SW480 (cell line): ENCODE results near the gene HRH3.

ENCODE experiments used
- DNase-seq: peaks from one replicate; pipeline ENCODE4 v3.0.0-alpha.2; 2016; ENCODE audit warnings: low spot score

HRH3 gene

DNA sequence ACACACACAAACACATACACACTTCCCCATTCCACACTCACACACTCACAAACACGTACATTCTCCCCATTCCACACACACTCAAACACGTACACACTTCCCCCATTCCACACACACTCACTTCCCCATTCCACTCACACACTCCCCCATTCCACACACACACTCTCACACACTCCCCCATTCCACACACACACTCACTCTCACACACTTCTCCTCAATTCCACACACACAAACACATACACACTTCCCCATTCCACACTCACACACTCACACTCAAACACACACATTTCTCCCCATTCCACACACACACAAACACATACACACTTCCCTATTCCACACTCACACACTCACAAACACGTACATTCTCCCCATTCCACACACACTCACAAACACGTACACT lies 9.6 kb upstream of the HRH3 start:
- DNase-seq: no peak

- DNase-seq: no peak
Measured at GRCh38 chr20:62228982-62229545, 9.0 kb upstream of the HRH3 start.

DNA sequence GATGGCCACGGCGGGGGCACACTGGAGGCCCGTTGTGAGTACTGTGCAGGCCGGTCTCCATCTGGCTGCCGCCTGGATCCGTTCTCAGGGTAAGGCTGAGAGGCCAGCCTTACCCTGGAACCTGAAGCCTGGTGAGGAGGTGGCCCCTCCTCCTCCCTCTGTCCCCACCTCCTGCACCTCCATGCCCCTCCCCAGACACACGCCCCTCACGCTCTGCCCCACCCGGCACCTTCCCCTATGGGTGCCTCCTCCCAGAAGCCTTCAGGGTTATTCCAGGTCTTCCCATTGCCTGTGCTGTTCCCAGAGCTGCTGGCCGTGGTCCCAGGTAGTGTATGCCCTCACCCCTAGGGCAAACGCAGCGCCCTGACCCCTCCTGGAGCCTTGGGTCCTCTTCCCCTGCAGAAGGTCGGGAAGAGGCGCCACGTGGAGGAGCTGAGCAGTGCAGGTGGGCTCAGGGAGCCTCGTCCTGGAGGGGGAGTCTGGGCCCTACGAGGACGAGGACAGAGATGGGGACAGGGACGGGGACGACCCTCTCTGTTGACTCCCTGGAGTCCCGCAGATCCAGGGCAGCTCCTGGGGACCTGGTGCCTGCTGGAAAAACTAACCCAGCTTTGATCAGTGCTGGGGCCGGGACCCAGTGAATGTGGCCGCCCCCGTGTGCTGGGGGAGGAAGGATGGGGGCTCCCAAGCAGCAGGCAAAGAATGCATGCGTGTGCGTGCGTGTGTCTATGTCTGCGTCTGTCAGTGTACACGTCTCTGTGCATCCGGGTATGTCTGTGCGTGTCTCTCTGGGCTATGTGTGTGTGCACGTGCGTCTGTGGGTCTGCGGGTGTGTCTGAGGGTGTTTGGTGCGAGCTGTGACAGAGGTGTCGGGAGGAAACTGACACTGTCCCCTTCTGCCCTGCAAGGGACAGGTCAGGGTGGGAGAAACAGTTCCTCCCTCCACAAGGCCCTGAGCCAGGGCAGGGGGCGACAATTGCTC lies 8.2 kb upstream of the HRH3 start:
- DNase-seq: no peak

DNA sequence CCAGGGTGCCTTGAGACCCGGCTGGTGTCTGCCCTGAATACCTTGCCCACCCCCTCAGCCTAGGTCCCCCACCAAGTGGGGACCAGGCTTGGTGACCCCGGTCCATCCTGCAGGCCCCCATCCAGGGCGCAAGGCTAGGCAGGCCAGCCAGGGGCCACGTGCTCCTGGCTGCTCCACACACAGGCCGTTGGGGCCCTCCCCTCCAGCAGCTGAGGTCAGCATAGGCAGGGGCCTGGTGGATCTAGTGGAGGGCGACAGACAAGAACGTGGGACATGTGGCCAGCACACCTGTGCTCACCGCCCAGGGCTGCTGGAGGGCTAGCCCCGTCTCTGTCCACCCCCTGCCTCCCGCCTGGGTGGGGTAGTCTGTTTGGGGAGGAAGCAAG lies 7.5 kb upstream of the HRH3 start:
- DNase-seq: no peak

DNA sequence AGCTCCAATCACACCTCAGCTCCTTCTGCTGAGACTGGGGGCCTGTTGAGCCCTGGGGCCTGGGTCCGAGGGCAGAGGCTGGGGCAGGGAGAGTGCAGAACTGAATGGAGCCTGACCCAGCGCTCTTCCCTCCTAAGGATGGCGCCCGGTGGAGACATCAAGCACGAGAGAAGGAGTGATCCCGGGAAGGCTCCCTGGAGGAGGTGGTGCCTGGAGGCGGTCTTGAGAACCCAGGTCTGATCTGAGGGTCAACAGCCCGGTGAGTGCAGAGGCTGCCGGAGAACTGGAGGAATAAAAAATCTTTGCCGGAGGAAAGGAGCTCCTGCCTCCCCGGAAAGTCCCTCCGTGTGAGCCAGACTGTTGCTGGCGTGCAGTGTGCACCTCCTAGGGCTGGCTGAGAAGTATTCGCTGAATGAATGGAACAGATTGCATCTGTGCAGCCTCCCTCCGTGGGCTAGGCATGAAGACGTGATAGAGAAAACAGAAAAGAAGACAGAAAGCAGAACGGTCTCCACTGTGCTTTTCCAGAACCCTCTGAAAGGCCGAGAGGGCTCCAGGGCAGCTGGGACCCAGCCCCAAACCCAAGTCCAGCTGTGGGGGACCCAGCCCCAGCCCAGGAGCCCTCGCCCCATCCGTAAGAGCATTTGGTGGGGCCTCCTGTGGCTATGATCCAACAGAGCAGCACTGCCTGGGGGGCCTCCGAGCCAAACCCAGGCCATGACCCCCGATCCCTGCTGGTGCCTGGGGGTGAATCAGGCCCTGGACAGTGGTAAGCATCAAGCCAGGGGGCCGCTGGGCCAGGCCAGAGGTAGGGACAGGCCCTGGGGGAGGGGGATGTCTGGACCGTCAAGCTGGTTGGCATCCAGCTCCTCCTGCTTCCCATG lies 6.9 kb upstream of the HRH3 start:
- no peak for DNase-seq

- no peak for DNase-seq
Measured at GRCh38 chr20:62225820-62226635, 6.0 kb upstream of the HRH3 start.

- no peak for DNase-seq
Measured at GRCh38 chr20:62225026-62225425, 4.9 kb upstream of the HRH3 start.

GRCh38 chr20:62224113-62224855 lies 4.2 kb upstream of the HRH3 start:
- DNase-seq: no peak

- DNase-seq: no peak
Measured at GRCh38 chr20:62223571-62223970, 3.5 kb upstream of the HRH3 start.

DNA sequence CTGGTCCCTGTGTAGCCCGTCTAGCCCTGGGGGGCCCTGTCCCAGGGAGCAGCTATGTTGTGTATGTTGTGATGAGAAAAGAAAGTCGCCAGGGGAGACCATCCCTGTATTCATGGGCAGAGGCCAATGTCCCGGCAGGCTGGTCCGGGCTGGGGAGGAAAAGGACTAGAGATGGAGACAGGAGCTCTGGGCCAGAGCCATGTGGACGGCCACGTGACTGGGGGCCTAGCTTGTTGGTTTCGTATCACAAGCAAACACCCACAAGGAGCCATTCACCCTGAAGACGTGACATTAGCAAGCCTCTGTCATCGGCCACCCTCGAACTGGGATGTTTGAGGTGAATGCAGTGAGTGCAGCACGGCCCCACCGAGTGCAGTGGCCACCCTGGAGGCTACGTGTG lies 2.9 kb upstream of the HRH3 start:
- DNase-seq: no peak

GRCh38 chr20:62222266-62222850 lies 2.3 kb upstream of the HRH3 start:
- no peak for DNase-seq

DNA sequence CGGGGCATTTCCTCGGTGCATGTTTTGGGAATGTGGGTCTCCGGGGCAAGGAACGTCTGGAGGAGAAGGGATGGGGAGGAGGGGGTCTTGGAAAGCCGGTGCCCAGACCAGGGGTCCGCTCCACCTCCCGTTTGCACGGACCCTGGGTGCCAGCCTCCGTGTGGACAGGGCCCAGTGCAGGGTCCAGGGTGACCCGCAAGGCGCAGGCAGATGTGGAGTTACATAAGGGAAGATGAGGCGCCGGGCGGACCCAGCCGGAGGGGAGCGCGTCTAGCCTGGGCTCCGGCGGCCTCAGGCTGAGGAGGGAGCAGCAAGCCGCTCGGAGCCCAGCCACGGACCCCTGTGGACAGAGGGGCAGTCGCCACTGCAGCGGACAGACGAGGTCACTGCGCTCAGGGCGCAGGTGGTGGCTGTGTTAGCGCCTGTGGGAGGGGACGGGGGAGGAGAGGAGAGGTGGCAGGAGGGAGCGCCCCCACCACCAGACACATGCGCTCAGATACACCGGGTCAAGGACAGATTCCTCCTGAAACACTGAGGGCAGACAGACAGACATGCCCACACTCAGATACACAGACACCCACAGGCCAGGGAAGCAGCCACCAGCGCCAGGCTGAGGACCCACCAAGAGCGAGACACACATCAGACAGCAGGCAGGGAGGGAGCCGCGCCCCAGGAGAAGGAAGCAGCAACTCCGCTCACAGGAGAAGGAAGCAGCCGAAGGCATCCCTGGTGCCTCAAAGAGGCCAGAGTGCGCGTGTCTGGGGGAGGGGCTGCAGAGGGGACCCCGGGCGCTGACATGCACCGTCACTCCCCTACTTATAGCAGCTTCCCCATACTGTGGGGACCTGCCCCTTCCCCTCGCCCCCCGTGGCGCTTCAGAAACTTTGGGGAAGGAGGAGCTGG lies 839 bp upstream of the HRH3 start:
- no peak for DNase-seq

DNA sequence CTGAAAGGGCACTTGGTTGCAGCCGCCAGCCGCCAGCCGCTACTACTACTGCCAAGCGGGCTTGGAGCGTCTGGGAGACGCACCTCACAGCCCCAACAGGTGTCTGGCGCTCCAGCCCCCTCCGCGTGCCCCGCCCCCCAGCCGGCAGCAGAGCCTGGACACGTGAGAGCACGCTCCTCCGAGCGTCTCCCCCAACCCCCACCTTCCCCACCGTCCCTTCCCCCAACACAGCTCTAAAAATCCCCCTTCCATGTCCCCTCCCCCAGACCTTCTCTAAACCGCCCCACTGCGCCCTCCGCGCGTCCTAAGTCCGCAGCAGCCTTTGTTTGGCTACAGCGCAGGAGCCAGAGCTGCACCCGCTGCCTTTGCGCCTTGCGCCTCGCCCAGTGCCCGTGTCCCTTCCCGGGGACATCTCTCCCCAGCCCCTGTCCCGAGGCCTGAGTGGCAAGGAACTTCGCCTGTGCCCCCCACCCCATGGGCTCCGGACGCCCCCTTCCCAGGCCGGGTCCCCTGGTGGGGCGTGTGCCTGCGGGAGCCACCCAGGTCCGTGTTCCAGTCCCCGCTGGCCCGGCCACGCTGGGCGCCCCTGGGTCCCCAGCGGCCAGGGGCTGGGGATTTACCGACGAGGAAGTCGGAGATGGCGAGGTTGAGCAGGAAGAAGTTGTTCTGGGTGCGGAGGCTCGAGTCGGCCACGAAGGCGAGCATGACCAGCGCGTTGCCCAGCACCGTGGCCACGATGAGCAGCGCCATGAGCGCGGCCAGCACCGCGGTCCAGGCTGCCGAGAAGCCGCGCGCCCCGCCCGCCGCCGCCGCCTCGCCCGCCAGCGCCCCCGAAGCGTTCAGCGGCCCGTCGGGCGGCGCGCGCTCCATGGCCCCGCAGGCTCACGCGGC lies 732 bp downstream of the HRH3 start:
- no peak for DNase-seq

DNA sequence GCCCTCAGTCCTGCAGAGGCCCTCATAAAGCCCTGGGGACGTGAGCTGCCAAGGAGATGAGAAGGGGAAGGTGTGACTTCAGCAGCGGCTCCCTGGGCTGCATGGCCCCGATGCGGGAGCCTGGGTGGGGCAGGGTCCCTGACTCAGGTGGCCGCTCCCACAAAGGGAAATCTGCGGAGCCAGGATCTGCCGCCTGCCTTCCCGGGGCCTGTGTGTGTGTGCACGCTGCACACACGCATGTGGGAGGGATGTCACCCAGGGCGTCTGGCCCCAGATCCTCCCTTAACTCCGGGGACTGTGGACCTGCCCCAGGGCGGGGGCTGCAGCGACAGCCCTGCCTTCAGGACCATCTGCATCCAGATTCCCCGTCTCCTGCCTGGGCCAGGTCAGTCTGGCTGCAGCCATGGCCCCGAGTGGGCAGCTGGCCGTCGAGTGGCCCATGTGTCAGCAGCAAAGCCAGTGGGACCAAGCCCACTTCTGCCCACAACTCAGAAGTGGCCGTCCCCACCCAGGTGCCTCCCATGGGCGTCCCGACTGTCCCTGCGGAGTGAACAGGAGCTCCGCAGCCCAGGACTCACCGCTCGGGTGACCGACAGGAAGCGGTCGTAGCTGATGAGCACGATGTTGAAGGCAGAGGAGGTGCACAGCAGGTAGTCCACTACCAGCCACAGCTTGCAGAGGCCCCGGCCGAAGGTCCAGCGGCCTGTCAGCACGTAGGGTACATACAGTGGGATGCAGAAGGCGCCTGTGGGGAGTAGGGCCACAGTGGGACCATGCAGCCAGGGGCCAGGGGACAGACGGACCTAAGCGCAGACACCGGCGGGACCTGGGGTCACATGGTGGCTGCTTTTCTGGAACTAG lies 1.9 kb downstream of the HRH3 start:
- DNase-seq: no peak

- no peak for DNase-seq
Measured at GRCh38 chr20:62216636-62217566, 3.2 kb downstream of the HRH3 start.

DNA sequence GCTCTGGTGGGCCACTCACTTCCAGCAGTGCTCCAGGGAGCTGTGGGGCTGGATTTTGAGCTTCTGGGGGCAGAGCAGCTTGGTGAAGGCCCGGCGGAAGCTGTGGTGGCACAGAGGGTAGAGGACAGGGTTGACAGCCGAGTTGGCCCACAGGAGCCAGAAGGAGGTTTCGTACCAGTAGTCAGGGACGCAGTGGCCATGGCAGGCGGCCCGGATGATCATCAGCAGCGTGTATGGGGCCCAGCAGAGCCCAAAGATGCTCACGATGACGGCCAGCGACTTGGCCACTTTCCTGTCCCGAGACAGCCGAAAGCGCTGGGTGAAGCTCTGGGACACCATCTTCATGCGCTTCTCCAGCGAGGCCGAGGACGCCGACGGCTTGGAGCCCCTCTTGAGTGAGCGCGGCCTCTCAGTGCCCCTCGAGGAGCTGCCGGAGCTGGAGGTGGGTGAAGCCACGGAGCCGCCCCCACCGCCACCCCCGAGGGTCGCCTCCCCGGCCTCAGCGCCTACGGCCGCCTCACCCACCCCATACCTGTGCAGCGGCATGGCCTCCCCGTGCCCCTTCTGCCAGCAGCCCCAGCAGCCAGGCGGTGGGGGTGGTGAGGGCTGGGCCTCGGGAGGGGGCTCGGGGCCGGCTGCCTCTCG lies 4.0 kb downstream of the HRH3 start:
- no peak for DNase-seq
